PC-9 (cell line): Measurements from ENCODE around the gene SLIT1. TPM values are rescaled to one million over a fixed set of nuclear protein-coding genes. Genes with fewer than 3 reads are reported as not detected.

ENCODE experiments used
- BruUV-seq: library from RNA; stranded (reverse); fragments of 400-500 nt; replicated peaks from 2 replicates; lab custom pipeline; 2021; lab: Mats Ljungman, UMichigan
- CTCF ChIA-PET: fragments of 300-600 bp; sonication (Branson Sonifier 250); formaldehyde crosslinking; loops from one replicate; lab custom pipeline; 2022; ENCODE audit warnings: antibody characterized with exemption; lab: Charles Lee
- POLR2A ChIA-PET: fragments of 300-600 bp; sonication (Branson Sonifier 250); formaldehyde crosslinking; loops from one replicate; lab custom pipeline; 2022; ENCODE audit warnings: antibody characterized with exemption; ENCODE audit not compliant: unreplicated experiment; lab: Charles Lee
- DNase-seq, 2 experiments: peaks; one replicate each; pipeline versions ENCODE4 v3.0.0 to v3.0.0-alpha.2; 2015 to 2022; ENCODE audit warnings: mixed read lengths in 1 of 2
- H2AFZ ChIP-seq: fragments of 200-600 bp; sonication (generic); 2 replicates; pipeline ENCODE4 v1.8.1; 2017; ENCODE audit warnings: antibody characterized with exemption
- H3F3A ChIP-seq: fragments of 200-600 bp; sonication (generic); 2 replicates; pipeline ENCODE4 v1.8.1; 2017; ENCODE audit warnings: antibody characterized with exemption, mild to moderate bottlenecking, low read depth; ENCODE audit not compliant: insufficient read depth
- H3K27ac ChIP-seq: fragments of 200-600 bp; sonication (generic); 2 replicates; pipeline ENCODE4 v1.6.1; 2016; ENCODE audit warnings: mixed run types
- H3K27me3 ChIP-seq: fragments of 200-600 bp; sonication (generic); 2 replicates; pipeline ENCODE4 v1.6.1; 2016; ENCODE audit warnings: low read depth, mixed run types; ENCODE audit not compliant: insufficient read depth
- H3K36me3 ChIP-seq: fragments of 200-600 bp; sonication (generic); 2 replicates; pipeline ENCODE4 v1.6.1; 2016; ENCODE audit warnings: low read depth, mixed run types
- H3K4me1 ChIP-seq: fragments of 200-600 bp; sonication (generic); replicated peaks from 2 replicates; pipeline ENCODE4 v1.6.1; 2016; ENCODE audit warnings: mixed run types; ENCODE audit not compliant: insufficient read depth
- H3K4me2 ChIP-seq: fragments of 200-600 bp; sonication (generic); 2 replicates; pipeline ENCODE4 v1.6.1; 2017; ENCODE audit warnings: mixed run types
- H3K4me3 ChIP-seq: fragments of 200-600 bp; sonication (generic); 2 replicates; pipeline ENCODE4 v1.6.1; 2016; ENCODE audit warnings: mixed run types
- H3K79me2 ChIP-seq: fragments of 200-600 bp; sonication (generic); 2 replicates; pipeline ENCODE4 v1.6.1; 2017; ENCODE audit warnings: low read depth, mixed run types
- H3K9me2 ChIP-seq: fragments of 200-600 bp; sonication (generic); 2 replicates; pipeline ENCODE4 v1.8.1; 2017; ENCODE audit warnings: mild to moderate bottlenecking; ENCODE audit not compliant: insufficient read depth
- H3K9me3 ChIP-seq: fragments of 200-600 bp; sonication (generic); 2 replicates; pipeline ENCODE4 v1.8.1; 2016; ENCODE audit warnings: low read depth; ENCODE audit not compliant: insufficient read depth
- H4K20me1 ChIP-seq: fragments of 200-600 bp; sonication (generic); 2 replicates; pipeline ENCODE4 v1.8.1; 2017; ENCODE audit not compliant: insufficient read depth
- EZH2 ChIP-seq: fragments of 200-600 bp; sonication (generic); IDR thresholded peaks from 2 replicates; pipeline ENCODE4 v1.8.0; 2017; ENCODE audit warnings: antibody characterized with exemption, low read depth
- intact Hi-C: fragments of 100-400 bp; cut with micrococcal nuclease; formaldehyde crosslinking; loops from one replicate; pipeline ENCODE4 v1.10.0; 2022; ENCODE audit not compliant: unreplicated experiment
- total RNA-seq: library from RNA; stranded (reverse); gene quantifications from 2 replicates; pipeline ENCODE4 v1.2.3, GENCODE V29; 2021
- TF ChIP-seq, protein P1 (sequence below): fragments of 200-600 bp; sonication (generic); conservative IDR thresholded peaks from 2 replicates; pipeline ENCODE4 v1.6.1; 2017; ENCODE audit warnings: mixed run types, antibody characterized with exemption, mild to moderate bottlenecking, moderate library complexity

The SLIT1 gene
- total RNA-seq, 1 experiment from 2014 or later: not detected

DNA sequence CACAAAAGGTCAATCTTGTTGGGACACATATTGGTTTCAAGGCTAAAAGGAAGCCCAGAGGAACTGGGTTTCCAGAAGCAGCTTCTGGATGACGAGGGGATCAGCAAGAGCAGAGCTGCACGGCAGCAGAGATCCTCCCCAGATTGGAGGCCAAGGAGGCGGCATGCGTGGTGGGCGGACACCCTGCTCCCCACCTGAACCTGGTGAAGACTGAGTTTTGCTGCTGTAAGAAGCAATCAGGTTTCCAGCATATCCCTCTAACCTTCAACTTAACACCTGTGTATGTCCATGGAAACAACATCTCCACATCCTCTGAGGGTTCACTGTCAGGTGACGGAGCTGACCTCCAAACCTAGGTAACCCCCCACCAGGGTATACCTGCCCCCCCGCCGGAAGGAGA is 35.1 kb downstream of the SLIT1 start:
- no peak for TF ChIP-seq EZH2
- TF ChIP-seq, protein P1, sequence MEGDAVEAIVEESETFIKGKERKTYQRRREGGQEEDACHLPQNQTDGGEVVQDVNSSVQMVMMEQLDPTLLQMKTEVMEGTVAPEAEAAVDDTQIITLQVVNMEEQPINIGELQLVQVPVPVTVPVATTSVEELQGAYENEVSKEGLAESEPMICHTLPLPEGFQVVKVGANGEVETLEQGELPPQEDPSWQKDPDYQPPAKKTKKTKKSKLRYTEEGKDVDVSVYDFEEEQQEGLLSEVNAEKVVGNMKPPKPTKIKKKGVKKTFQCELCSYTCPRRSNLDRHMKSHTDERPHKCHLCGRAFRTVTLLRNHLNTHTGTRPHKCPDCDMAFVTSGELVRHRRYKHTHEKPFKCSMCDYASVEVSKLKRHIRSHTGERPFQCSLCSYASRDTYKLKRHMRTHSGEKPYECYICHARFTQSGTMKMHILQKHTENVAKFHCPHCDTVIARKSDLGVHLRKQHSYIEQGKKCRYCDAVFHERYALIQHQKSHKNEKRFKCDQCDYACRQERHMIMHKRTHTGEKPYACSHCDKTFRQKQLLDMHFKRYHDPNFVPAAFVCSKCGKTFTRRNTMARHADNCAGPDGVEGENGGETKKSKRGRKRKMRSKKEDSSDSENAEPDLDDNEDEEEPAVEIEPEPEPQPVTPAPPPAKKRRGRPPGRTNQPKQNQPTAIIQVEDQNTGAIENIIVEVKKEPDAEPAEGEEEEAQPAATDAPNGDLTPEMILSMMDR: no peak
- H3K36me3 ChIP-seq: no peaks in the 10 kb centered on the region
- no peaks in the 10 kb centered on the region for H3K79me2 ChIP-seq
- no peak overlapping the region for H2AFZ ChIP-seq
- no peaks in the 10 kb centered on the region for H4K20me1 ChIP-seq
- DNase-seq: no peak
- no peaks in the 10 kb centered on the region for H3K4me1 ChIP-seq
- H3K4me3 ChIP-seq: no peak overlapping the region
- BruUV-seq: no TSS peak
- POLR2A ChIA-PET: no interaction called here
- CTCF ChIA-PET: no interaction called here
- no peak overlapping the region for H3K27ac ChIP-seq
- intact Hi-C loops: no loop called here
- H3K9me3 ChIP-seq: no peaks in the 10 kb centered on the region
- H3K27me3 ChIP-seq: peaks cover 44% of the 10 kb centered on the region
- no peak overlapping the region for H3K4me2 ChIP-seq
- H3K9me2 ChIP-seq: no peaks in the 10 kb centered on the region
- no peaks in the 10 kb centered on the region for H3F3A ChIP-seq

DNA sequence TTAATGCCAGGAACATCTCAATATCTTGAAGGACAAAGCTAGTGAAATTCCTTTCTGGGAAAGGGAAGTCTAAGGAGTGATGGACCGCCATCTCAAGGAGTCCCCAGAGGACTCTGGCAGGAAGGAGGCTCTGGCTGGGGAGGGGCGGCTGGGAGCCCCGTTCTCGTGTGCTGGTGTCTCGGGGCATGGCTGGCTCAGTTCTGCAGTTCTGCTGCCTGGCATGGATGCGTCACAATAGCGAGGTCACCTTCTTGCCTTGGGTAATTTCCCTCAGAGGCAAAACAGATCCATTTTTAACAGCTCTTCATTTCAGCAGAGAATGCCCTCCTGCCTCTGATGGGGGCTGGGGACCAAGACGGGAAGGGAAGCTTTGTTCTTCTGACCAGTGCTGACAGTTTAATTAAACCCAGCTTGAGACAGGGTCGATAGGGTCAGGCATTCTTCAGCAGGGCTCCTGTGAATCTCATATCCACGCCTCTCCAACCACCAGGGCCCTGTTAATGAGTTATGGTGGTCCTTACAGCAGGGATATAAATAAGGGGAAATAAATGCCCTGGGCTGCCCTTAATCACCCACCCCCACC is 35.7 kb downstream of the SLIT1 start:
- Histone ChIP-seq H3K4me3 (no peak overlapping the region), H3K4me1 (no peaks in the 10 kb centered on the region), H4K20me1 (no peaks in the 10 kb centered on the region), H3F3A (no peaks in the 10 kb centered on the region), H2AFZ (no peak overlapping the region), H3K4me2 (no peak overlapping the region), H3K36me3 (no peaks in the 10 kb centered on the region), H3K79me2 (no peaks in the 10 kb centered on the region), H3K9me2 (no peaks in the 10 kb centered on the region), H3K27ac (no peak overlapping the region), H3K9me3 (no peaks in the 10 kb centered on the region), H3K27me3 (peaks cover 48% of the 10 kb centered on the region)
- no peak for TF ChIP-seq EZH2
- TF ChIP-seq, protein P1: no peak
- ChIA-PET POLR2A (no interaction called here), CTCF (no interaction called here)
- no TSS peak for BruUV-seq
- DNase-seq: no peak
- intact Hi-C loops: no loop called here

DNA sequence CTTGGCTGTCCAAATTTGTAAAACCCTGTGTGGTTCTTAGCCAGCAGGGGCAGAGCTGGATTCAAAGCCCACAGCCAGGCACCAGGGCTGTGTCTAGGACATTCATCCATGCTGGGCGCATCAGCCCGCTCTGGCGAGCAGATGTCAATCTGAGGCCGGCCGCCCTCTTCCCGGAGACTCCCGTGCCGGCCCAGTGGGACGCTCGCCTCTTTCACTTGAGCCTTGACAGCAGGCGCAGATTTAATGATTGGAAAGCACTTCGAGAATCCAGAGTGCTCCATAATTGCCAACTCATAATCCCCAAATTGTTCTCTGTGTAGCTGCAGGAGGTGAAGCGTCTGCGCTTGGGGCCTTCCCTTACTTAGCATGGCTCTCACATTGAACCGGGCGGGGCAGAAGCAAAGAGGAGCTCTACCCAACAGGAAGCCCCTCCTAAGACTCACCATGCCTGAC is 36.7 kb downstream of the SLIT1 start:
- Histone ChIP-seq H3F3A (no peaks in the 10 kb centered on the region), H3K4me3 (no peak overlapping the region), H3K27me3 (peaks cover 54% of the 10 kb centered on the region), H2AFZ (no peak overlapping the region), H3K9me2 (no peaks in the 10 kb centered on the region), H3K79me2 (no peaks in the 10 kb centered on the region), H3K27ac (no peak overlapping the region), H3K4me2 (no peak overlapping the region), H3K4me1 (no peaks in the 10 kb centered on the region), H3K36me3 (no peaks in the 10 kb centered on the region), H4K20me1 (no peaks in the 10 kb centered on the region), H3K9me3 (no peaks in the 10 kb centered on the region)
- intact Hi-C loops: no loop called here
- TF ChIP-seq, protein P1: no peak
- TF ChIP-seq EZH2: no peak
- BruUV-seq: no TSS peak
- ChIA-PET CTCF (no interaction called here), POLR2A (no interaction called here)
- no peak for DNase-seq
